Activated T-cell treated with anti-CD3 and anti-CD28 coated beads, Interleukin-2, amount 50 U/mL, for 72 hours (primary cell): Measurements from ENCODE around the gene CAMTA1. TPM values are rescaled to one million over a fixed set of nuclear protein-coding genes. Genes with fewer than 3 reads are reported as not detected.

Experiments used
- ATAC-seq, 2 donors: fragments of 150-1000 bp; cut with Tn5 transposase; replicated peaks in 1 of 2; 2 replicates each; pipeline ENCODE4 v1.10.0; 2021; ENCODE audit warnings: moderate library complexity in 2 of 2, mild to moderate bottlenecking in 1 of 2
- DNase-seq, 2 donors: peaks; one replicate each; pipeline ENCODE4 v3.0.0; 2021 to 2022; ENCODE audit warnings: mixed read lengths in 1 of 2
- H3K27ac Mint-ChIP-seq: one replicate; pipeline ENCODE4 v1.8.0; 2022; ENCODE audit warnings: mild to moderate bottlenecking, moderate library complexity, mixed read lengths
- H3K27me3 Mint-ChIP-seq: one replicate; pipeline ENCODE4 v1.8.0; 2022; ENCODE audit warnings: low read depth, mixed read lengths
- H3K36me3 Mint-ChIP-seq, 2 donors: one replicate each; pipeline ENCODE4 v1.8.0; 2022; ENCODE audit warnings: mixed read lengths in 2 of 2, mild to moderate bottlenecking in 1 of 2; ENCODE audit not compliant: insufficient read depth in 2 of 2
- H3K4me1 Mint-ChIP-seq: one replicate; pipeline ENCODE4 v1.8.0; 2022; ENCODE audit warnings: low read depth, mixed read lengths
- H3K4me3 Mint-ChIP-seq, 2 donors: one replicate each; pipeline ENCODE4 v1.8.0; 2022; ENCODE audit warnings: mild to moderate bottlenecking in 2 of 2, mixed read lengths in 2 of 2, moderate library complexity in 2 of 2
- H3K9me3 Mint-ChIP-seq, 2 donors: one replicate each; pipeline ENCODE4 v1.8.0; 2022; ENCODE audit warnings: mixed read lengths in 2 of 2
- total RNA-seq, 2 donors: library from RNA; stranded (reverse); gene quantifications; one replicate each; pipeline ENCODE4 v1.2.3, GENCODE V29; 2022

Gene CAMTA1
- total RNA-seq, 2 donors from 2014 or later = 47.8 to 63.3 TPM

DNA sequence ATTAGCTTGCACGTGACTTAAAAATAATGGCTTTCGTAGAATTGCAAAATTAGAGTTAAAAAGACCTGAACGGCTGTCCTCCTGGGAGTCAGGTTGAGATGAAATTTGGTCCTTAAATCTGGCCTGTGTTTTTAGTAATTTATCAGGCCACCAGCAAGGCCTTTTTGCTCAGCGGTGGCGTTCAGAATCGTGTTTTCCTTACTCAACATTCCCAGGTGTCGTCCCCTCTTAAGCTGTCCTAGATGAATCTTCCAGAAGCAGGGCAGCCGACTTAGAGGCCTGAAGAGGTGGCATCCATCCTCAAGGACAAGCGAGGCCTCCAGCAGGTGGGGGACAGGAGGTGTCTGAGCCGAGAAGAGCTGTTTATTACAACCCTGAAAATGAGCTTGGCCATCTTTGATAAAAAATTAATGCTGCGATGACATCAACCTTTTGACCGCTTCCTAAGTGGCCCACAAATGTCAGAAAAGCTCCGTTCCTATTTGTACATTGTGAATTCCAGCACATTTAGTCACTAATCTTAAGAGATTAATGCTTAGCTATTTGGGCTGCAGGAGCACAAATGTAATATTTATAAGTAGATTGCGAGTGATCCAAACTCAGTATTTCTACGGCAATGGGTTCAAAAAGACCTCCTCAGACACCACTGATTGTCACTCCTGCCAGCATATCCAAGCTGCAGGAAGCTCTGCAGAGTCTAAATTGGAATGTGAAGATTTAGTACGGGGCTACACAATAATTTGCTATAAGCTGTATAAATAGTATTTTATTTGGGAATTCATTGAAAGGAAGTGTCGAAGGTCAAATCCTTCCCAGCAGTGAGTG lies 641.7 kb downstream of the CAMTA1 start:
- ATAC-seq = no peak
- no peaks in the 10 kb centered on the region for H3K4me1 Mint-ChIP-seq
- no peaks in the 10 kb centered on the region for H3K9me3 Mint-ChIP-seq
- H3K27me3 Mint-ChIP-seq = peaks cover 3% of the 10 kb centered on the region
- H3K4me3 Mint-ChIP-seq = no peak overlapping the region
- DNase-seq = no peak
- no peak overlapping the region for H3K27ac Mint-ChIP-seq
- no peaks in the 10 kb centered on the region for H3K36me3 Mint-ChIP-seq

DNA sequence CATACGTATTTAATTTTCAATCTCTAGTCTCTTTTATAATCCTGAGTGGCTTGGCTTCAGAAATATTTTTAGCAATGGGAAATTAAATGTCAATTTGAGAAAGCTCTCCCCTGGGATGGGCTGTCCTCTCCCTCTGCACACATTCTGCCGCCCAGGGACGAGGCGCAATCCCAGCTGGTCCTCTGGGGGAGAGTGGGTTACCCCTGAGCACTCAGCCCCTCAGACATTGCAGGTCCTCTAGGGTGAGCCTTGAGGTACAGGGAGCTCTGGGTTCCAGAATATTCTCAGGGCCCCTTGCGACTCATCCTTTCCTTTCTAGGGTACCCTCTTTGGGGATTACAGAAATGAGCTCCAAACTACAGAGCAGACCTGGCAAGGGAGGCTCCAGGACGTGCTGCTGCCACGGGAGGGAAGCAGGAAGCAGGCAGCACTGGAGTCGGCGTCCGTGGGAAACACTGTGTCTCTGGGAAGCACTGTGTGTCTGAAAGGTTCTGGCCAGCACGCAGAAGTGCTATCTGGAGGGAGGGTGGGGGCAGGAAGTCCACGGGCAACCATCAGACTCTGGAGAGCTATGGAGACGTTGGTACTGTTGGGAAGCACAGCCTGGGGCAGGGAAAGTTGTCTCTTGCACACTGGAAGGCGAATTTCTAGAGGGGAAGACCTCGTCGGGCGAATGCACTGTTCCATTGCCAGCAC lies 642.5 kb downstream of the CAMTA1 start:
- no peak for ATAC-seq
- Mint-ChIP-seq H3K36me3 (no peaks in the 10 kb centered on the region), H3K4me1 (no peaks in the 10 kb centered on the region), H3K27ac (no peak overlapping the region), H3K27me3 (no peaks in the 10 kb centered on the region), H3K4me3 (no peak overlapping the region), H3K9me3 (no peaks in the 10 kb centered on the region)
- DNase-seq = no peak

DNA sequence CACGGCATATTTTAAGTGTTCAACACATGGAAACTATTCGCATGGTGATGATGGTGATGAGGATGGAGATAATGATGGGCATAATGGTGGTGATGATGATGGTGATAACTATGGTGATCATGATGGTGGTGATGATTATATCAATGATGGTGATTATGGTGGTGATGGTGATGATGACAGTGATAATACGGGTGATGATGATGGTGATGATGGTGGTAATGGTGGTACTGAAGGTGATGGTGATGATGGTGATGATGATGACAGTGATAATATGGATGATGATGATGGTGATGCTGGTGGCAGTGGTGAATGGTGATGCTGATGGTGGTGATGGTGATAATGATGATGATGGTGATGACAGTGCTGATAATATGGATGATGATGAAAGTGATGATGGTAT lies 644.0 kb downstream of the CAMTA1 start:
- ATAC-seq = no peak
- Mint-ChIP-seq H3K4me1 (no peaks in the 10 kb centered on the region), H3K9me3 (no peaks in the 10 kb centered on the region), H3K4me3 (no peak overlapping the region), H3K36me3 (peaks cover 0 to 1% of the 10 kb centered on the region in 2 donors), H3K27ac (no peak overlapping the region), H3K27me3 (no peaks in the 10 kb centered on the region)
- no peak for DNase-seq

DNA sequence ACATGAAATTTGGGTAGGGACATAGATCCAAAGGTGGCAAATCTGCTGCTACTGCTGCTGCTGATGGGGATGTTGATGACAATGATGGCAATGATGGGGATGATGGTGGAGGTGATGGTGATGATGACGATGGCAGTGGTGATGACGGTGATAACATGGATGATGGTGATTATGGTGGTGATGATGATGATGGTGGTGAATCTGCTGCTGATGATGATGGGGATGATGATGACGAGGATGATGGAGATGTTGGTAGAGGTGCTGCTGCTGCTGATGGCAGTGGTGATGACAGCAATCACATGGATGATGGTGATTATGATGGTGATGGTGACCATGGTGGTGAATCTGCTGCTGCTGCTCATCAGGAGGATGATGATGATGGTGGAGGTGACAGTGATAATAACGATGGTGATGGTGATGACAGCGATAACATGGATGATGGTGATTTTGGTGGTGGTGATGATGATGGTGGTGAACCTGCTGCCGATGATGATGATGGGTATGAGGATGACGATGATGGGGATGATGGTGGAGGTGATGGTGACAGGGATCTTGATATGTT lies 644.9 kb downstream of the CAMTA1 start:
- DNase-seq = no peak
- Mint-ChIP-seq H3K9me3 (no peaks in the 10 kb centered on the region), H3K27me3 (no peaks in the 10 kb centered on the region), H3K4me3 (no peak overlapping the region), H3K36me3 (peaks cover 0 to 1% of the 10 kb centered on the region in 2 donors), H3K27ac (no peak overlapping the region), H3K4me1 (no peaks in the 10 kb centered on the region)
- ATAC-seq = no peak

DNA sequence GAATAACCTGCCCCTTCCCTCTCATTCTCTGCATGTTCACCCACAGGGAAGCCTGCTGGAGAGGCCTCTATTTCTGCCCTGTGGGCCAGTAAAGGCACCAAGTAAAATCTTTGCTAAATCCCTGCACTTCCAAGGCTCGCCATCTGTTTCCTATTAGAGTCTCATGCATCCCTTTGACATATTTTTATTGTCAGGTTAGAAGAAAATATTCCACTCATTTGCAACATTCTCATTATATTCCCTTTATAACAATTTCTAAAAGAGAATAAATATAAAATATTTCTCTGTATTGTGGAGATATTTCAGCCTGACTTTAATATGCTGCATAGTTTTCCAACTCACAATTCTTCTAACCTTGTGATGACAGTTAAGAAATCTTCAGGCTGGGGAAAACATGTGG lies 645.4 kb downstream of the CAMTA1 start:
- Mint-ChIP-seq H3K9me3 (no peaks in the 10 kb centered on the region), H3K27ac (no peak overlapping the region), H3K4me3 (no peak overlapping the region), H3K4me1 (no peaks in the 10 kb centered on the region), H3K36me3 (peaks cover 0 to 1% of the 10 kb centered on the region in 2 donors), H3K27me3 (no peaks in the 10 kb centered on the region)
- ATAC-seq = no peak
- DNase-seq = no peak

DNA sequence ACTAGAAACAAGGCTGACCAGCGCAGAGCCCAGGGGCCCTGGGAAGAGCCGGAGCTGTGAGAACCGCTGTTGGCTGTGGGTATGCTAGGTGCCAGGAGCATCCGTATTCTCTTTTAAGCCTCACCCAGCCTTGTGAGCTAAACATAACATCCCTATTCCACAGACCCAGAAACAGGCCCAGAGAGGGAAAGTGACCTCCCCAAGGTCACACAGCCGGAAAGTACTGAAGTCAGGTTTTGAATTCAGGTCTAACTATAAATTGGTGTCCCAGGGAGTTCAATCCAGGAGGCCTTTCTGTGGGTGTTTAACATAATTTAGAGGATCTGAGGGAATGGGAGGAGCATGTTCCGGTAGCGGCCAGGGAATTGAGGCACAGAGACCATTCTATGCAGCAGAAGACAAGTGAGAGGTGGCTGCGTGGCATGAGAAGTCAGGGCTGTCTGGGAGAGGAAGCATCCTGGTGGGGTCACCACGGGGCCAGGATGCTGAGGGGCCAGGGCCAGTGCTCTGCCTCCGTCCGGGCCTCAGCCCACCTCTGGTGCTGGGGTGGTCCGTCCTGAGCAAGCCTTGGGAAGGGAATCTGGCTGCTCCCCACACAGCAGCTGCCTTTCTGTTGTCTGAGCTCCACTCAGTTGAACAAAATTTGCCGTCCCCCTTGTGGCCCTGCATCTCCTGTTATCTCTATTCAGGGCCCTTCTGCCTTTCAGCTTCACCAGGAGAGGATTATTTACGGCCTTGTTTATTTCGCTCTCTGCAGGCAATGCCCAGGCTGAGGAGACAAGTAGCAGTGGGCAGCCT lies 647.0 kb downstream of the CAMTA1 start:
- Mint-ChIP-seq H3K36me3 (peaks cover 0 to 1% of the 10 kb centered on the region in 2 donors), H3K27me3 (no peaks in the 10 kb centered on the region), H3K4me1 (no peaks in the 10 kb centered on the region), H3K27ac (no peak overlapping the region), H3K9me3 (no peaks in the 10 kb centered on the region), H3K4me3 (no peak overlapping the region)
- DNase-seq (no peak), ATAC-seq (no peak)

DNA sequence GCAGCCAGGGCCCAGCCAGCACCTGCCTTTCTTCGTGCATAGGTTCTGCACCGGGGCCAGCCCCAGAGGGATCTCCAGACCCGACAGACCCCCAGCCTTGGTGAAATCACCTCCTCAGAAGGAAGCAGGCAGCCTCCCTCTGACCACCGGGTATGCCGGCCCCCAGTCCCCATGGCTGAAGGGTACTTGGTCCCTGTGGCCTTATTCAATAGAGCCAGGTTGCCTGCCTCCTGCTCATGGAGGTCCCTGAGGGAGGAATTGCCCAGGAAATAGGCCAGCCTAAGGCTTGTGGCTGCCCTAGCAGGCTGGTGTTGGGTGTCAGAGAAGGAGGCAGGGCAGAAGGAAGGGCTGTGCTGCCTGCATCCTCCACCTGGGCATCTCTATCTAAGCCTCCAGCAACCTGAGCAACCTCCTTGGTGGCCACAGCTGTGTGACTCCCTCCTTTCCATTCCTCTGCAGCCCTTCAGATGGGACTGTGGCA lies 647.7 kb downstream of the CAMTA1 start:
- no peaks in the 10 kb centered on the region for H3K9me3 Mint-ChIP-seq
- ATAC-seq (no peak), DNase-seq (no peak)
- H3K27ac Mint-ChIP-seq = no peak overlapping the region
- no peak overlapping the region for H3K4me3 Mint-ChIP-seq
- no peaks in the 10 kb centered on the region for H3K27me3 Mint-ChIP-seq
- H3K4me1 Mint-ChIP-seq = no peaks in the 10 kb centered on the region
- peaks cover 0 to 1% of the 10 kb centered on the region in 2 donors for H3K36me3 Mint-ChIP-seq

DNA sequence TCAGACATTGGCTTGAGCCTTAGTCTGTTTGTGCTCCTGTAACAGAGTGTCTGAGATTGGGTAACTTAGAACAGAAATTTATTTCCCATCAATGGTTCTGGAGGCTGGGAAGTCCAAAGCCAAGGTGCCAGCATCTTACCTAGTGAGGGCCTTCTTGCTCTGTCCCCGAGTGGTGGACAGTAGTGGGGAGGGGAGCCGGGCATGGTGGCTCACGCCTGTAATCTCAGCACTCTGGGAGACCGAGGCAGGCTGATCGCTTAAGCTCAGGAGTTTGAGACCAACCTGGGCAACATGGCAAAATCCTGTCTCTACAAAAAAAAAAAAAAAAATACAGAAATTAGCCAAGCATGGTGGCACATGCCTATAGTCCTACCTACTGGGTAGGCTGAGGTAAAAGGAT lies 649.3 kb downstream of the CAMTA1 start:
- ATAC-seq (no peak), DNase-seq (no peak)
- Mint-ChIP-seq H3K9me3 (no peaks in the 10 kb centered on the region), H3K4me3 (no peak overlapping the region), H3K27ac (no peak overlapping the region), H3K27me3 (no peaks in the 10 kb centered on the region), H3K36me3 (peaks cover 0 to 1% of the 10 kb centered on the region in 2 donors), H3K4me1 (no peaks in the 10 kb centered on the region)

DNA sequence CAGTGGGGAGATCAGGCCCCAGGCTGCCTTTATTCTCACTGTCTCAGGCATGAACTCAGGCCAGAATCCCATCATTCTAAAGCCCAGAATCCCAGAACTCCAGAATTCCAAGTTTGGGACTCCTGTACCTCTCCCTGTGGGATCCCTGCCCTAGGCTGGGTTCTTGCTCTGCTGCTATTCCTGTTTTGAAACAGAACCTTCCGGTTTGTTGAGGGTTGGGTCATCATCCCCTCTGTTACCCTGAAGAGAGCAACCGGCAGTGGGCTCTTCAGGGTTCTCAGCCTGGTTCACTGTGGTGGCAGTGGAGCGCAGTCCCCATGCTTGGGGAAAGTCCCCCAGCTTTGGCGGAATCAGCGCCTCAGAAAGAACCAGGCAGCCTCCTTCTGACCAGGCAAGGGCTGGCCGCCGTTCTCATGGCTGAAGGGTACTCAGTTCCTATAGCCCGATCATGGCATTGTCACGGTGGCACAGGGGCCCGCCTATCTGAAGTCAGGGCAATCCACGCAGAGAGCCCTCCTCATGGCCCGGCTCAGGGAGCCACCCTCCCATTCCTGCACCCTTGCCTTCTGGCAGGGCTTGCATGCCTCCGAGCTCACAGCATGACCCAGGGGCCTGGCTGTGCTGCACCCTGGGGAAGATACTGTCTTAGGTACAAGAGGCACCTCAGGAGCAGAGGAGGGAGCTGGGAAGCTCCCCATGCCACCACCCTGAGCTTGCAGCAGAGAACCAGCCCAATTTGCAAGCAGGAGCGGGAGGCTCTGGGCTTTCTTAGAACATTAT lies 650.2 kb downstream of the CAMTA1 start:
- Mint-ChIP-seq H3K4me3 (no peak overlapping the region), H3K27me3 (no peaks in the 10 kb centered on the region), H3K9me3 (no peaks in the 10 kb centered on the region), H3K36me3 (peaks cover 0 to 1% of the 10 kb centered on the region in 2 donors), H3K27ac (no peak overlapping the region), H3K4me1 (no peaks in the 10 kb centered on the region)
- ATAC-seq (no peak), DNase-seq (no peak)

DNA sequence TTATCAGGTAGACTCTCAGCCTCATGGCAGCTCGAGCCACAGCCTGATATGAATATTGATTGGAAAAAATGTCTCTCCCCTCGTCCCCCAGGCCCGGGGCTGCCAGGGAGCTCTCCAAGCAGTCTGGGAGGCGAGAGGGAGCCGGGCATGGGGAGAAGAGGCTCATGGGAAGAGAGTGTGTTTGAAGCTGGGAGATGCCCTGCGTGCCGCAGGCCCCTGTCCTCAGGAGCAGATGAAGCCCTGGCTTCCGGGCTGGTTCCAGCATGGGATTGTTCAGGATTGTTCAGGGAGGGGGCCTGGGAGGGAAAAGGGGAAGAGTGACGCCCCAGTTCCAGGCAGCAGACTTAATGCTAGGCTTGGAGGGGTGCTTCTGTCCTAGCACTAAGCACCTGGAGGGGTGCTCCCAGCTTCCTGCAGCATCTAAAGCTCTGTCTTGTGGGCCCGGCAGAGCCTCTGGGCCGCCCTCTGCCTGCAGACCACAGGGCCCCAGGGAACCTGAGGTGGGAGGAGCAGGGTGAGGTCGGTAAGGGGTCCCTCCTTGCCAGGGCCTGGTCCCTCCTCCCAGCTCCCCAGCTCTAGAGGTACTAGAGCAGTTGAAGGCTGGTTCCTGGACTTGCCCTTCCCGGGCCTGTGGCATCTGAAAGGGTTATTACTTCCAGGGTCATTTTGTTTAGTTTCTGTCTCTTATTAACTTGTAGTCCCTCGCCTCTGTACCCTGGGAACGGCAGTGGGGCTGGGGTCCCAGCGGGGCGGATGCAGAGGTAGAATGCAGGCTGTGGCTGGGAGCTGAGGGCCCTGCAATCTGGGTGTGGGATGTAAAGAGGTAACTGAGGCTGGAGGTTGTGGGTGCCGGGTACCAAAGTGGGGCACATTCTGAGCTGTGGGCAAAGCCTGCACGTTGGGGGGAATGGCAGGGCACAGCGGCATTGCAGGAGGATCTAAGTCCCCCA lies 651.1 kb downstream of the CAMTA1 start:
- no peak for ATAC-seq
- Mint-ChIP-seq H3K27me3 (no peaks in the 10 kb centered on the region), H3K4me3 (no peak overlapping the region), H3K4me1 (no peaks in the 10 kb centered on the region), H3K27ac (no peak overlapping the region), H3K9me3 (no peaks in the 10 kb centered on the region), H3K36me3 (peaks cover 0 to 1% of the 10 kb centered on the region in 2 donors)
- no peak for DNase-seq

DNA sequence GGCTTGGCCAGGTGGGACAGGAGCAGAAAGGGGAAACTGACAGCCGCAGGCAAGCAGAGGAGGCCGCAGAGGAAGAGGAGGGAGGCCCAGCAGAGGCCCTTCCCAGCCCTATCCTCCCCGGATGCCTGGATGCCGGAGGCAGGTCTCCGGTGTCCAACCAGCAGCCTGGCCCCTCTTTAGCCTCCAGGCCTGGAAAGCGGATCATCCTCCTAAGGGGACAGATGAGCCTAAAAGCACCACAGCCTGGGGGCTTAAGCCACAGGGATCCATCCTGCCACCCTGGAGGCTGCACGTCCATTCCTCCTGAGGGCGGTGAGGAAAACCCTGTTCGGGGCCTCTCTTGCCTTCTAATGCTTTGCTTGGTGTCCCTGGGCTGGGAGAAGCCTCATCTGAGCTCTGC lies 651.8 kb downstream of the CAMTA1 start:
- H3K9me3 Mint-ChIP-seq = no peaks in the 10 kb centered on the region
- no peaks in the 10 kb centered on the region for H3K27me3 Mint-ChIP-seq
- ATAC-seq (no peak), DNase-seq (no peak)
- H3K4me1 Mint-ChIP-seq = no peaks in the 10 kb centered on the region
- H3K27ac Mint-ChIP-seq = no peak overlapping the region
- peaks cover 0 to 1% of the 10 kb centered on the region in 2 donors for H3K36me3 Mint-ChIP-seq
- no peak overlapping the region for H3K4me3 Mint-ChIP-seq
